ENCODE results near the gene PHOX2A. TPM values are rescaled to one million over a fixed set of nuclear protein-coding genes. Genes with fewer than 3 reads are reported as not detected.

The PHOX2A gene
- total RNA-seq, 4 donors from 2014 or later, result not detected

DNA sequence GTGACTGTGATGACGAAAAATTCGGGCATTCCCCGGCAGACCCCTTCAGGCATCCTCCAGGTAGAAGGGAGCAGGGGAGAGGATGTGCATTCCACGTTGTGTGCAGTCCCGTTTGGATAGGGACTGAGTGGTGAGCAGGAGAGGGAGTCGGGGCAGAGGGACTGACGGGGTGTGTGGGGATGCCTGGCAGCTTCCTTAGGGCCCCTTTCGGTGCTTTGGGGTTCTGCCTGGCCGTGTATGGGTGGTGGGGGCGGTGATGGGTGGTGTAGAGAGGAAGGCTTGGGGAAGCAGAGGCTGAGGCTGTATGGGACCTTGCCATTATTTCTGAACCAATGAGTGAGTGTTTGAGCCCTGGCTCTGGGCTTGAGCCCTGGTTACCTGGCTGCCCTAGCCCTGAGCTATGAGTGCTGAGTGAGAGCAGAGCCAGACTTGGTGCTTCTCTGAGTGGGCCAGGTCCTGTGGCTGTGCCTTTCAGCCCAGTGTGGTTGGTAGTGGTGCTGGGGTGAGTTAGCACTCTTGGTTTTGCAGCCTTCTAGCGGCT is 18.5 kb downstream of the PHOX2A start:
- ATAC-seq (ENCODE audit: low FRiP score) (no peak), DNase-seq (ENCODE audit: low spot score) (no peak)
- TF ChIP-seq CTCF (IDR thresholded peaks at IDR 0.05), result no peak

DNA sequence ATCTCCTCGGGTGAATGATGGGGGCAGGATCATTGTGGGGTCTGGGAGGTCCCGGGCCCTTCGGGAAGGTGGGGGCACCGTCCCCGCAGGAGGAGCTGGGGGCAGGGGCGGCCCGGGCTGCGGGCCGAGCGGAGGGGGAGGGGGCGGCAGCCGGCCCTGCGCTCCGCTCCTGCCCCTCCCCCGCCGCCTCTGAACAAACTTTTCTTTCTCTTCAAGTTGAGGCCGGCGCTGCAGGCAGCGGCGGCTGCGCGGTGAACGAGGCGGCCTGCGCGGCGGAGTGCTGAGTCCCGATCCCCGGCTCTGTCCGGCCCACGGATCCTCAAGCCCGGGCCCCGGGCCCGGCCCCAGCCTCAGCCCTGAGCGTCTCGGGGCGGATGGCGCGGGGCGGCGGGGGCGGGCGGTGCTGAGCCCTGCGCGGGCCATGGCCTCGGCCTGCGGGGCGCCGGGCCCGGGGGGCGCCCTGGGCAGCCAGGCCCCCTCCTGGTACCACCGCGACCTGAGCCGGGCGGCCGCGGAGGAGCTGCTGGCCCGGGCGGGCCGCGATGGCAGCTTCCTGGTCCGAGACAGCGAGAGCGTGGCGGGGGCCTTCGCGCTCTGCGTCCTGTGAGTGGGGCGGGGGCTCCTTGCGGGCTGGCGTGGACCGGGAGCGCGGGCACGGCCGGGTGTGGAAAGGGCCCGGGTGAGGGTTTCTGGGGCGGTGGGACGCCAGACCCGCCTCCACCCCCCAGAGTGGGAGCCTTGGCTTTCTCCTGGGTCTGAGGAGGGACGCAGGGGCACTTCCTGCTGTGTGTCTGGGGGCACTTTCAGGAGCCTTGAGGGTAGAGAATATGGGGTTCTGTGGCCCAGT is 19.2 kb downstream of the PHOX2A start, which contains the start of gene INPPL1:
TSS of gene INPPL1 (plus strand) at position 204 of the 847 bp plus-strand sequence. CDS start at position 422, 218 bp downstream.
- DNase-seq (ENCODE audit: low spot score) (no peak), ATAC-seq (ENCODE audit: low FRiP score) (no peak)
- TF ChIP-seq CTCF (IDR thresholded peaks at IDR 0.05), result no peak

- DNase-seq (ENCODE audit: low spot score) (no peak), ATAC-seq (ENCODE audit: low FRiP score) (peak; percentile 75)
- no peak for TF ChIP-seq CTCF (IDR thresholded peaks at IDR 0.05)
Observed at GRCh38 chr11:72223615-72224563, 20.1 kb downstream of the PHOX2A start.

DNA sequence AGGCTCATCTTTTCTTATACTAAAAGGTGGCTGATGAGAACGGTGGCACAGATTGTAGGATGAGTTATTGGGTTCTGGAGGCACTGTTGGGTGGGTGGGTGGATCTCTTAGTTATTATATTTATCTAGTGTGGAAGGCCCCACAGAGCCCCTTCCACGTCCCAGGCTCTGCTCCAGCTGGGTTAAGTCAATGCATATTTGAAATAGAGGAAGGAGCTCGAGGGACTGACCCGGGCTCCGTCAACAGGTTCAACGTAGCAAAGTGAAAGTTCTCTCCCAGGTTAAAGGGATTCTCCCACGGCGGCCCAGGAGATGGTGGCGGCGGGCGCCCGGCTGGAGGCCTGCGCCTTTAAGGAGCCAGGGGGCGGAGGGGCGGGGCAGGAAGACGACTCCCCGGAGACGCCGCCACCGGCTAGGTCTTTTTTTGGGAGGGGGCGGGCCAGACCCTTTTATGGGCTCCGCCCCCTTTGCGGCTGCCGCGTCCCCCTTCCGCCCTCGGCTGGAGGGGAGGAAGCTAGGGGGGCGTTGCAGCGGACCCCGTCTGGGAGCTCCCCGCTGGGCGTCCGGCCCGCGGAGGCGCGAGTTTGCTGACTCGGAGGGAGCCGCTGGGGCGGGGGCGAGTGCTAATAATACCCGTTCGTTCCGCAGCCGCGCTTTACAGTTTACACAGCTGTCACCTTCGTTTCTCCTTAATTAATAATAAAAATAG is 20.9 kb downstream of the PHOX2A start:
- no peak for TF ChIP-seq CTCF (IDR thresholded peaks at IDR 0.05)
- ATAC-seq (ENCODE audit: low FRiP score), result peak; percentile 92

DNA sequence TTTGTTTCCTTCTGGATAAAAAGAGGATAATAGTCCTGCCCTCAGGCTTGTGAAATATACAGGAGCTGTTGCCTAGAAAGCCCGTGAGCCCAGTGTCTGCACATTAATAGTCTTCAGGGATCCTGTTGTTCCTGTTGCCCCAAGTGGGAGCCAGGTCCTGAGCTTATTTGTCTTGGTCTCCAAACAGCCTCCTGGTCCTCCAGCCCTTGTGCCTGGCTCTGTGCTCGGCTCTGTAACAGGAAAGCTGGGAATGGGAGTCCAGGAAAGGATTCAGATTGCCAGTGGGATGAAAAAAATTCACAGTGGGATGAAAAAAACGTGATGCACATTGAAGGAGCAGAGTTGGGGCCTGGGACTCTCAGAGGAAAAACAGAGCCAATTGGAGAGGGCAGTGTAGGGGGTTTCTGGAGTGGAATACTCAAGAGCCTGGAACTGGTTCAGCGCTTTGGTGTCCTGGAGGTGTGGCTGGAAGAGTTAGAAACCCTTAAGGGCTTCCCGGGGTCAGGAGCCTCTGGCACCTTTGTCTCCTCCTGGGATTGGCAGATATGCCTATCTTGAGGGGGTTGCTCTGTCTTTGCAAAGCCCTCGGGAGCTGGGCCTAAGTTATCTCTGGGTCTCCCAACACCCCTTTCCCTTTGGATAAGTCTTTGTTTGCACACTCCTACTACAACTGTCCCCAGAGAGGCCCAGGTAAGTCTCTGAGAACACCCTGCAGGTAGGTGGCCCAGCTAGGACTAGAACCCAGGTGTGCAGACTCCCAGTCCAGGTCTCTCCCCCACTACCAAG is 21.7 kb downstream of the PHOX2A start:
- ATAC-seq (ENCODE audit: low FRiP score) (no peak), DNase-seq (ENCODE audit: low spot score) (no peak)
- no peak for TF ChIP-seq CTCF (IDR thresholded peaks at IDR 0.05)

More for the DNA sequence above, 20.9 kb downstream of the PHOX2A start:
- DNase-seq (ENCODE audit: low spot score), result peak; percentile 74
